Measurements from ENCODE around the gene INS.

- no peak for TF ChIP-seq CTCF (IDR thresholded peaks at IDR 0.05)
- no peak for TF ChIP-seq POLR2AphosphoS5 (IDR thresholded peaks at IDR 0.05)
- no peak for TF ChIP-seq POLR2A (IDR thresholded peaks at IDR 0.05)
- TF ChIP-seq EP300 (IDR thresholded peaks at IDR 0.05; ENCODE audit: low read depth): no peak
These were observed 17.0 kb downstream of the INS start for GRCh38 chr11:2143799-2144543.

Data from transverse colon (tissue), 4 donors.